Lower leg skin (tissue), 3 donors: ENCODE measurements around the gene CDHR3.

Experiments used
- POLR2A ChIP-seq, 2 donors: fragments of 450-650 bp; IDR thresholded peaks; one replicate each; pipeline ENCODE4 v1.6.1; 2016 to 2017; ENCODE audit warnings: antibody characterized with exemption in 2 of 2, mild to moderate bottlenecking in 1 of 2, moderate library complexity in 1 of 2
- TF ChIP-seq, protein P1 (sequence below), 3 donors: fragments of 450-650 bp; IDR thresholded peaks; one replicate each; pipeline ENCODE4 v1.5.1; 2016; ENCODE audit warnings: antibody characterized with exemption in 3 of 3, mild to moderate bottlenecking in 3 of 3, moderate library complexity in 2 of 3

DNA sequence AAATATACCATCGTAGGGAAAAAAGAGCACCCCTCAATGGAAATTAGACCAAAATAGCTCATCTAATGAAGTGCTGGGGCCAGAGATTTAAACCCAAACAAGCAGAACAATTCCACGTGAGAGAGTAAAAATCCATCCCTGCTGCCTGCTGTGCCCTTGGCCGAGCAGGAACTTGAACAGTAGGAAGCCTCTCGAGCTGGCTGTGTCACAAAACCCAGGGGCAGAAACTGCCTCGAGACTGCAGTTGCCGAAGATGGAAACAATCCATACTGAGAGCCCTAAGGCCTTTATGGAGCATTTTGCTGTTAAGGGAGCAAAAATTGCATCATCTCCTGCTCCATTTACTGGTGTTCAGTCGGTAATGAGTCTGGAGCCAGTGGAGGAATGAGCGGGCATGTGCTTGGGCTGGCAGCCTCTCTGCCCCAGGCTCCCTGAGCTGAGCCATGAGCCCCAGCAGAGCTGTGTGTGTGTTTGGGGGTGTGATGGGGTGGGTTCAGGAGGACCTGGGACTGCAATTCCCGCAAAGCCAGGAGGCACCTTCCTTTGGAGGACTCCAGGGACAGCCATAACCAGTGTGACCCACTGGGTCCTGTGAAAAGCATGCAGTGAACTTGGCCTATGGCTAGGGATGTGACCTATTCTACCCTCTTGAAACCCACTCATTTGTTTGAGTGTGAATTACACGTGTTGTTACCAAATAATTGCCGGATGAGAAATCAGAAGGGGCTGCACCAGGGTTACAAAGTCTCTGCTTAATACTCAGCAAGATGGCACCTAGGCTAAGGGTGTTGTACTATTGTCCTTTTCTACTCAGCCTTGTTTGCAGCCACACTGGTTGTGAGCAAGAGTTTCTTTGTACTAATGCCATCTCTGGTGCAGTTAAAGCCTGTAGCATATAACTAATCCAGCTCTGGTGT lies 58.3 kb downstream of the CDHR3 start:
- TF ChIP-seq, protein P1, sequence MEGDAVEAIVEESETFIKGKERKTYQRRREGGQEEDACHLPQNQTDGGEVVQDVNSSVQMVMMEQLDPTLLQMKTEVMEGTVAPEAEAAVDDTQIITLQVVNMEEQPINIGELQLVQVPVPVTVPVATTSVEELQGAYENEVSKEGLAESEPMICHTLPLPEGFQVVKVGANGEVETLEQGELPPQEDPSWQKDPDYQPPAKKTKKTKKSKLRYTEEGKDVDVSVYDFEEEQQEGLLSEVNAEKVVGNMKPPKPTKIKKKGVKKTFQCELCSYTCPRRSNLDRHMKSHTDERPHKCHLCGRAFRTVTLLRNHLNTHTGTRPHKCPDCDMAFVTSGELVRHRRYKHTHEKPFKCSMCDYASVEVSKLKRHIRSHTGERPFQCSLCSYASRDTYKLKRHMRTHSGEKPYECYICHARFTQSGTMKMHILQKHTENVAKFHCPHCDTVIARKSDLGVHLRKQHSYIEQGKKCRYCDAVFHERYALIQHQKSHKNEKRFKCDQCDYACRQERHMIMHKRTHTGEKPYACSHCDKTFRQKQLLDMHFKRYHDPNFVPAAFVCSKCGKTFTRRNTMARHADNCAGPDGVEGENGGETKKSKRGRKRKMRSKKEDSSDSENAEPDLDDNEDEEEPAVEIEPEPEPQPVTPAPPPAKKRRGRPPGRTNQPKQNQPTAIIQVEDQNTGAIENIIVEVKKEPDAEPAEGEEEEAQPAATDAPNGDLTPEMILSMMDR (IDR thresholded peaks at IDR 0.05) = no peak
- no peak for TF ChIP-seq POLR2A (IDR thresholded peaks at IDR 0.05)
